ENCODE measurements around the gene AVEN.
"Not testable (repeated sequence)": the region's sequence is repeated elsewhere in the genome, so short reads cannot be mapped to it uniquely, and the experiment has no call there.

The AVEN gene

DNA sequence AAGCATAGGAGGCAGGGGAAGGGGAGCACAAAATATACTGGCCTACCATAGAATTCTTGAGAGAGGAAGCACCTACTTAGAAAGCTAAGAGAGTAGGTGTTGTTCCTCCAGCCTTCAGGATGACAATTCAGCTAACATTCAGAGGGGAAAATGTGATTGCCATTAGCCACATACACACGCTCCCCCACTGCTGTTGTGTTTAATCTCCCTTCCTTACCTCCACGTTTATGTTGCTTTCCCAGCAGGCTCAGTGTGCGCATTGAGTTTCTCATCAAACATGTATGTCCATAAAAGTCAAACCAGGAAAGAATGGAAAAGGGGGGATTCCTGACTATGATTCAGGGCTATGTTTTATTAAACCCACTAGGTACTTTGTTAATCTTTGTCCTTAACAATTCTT lies 215.9 kb downstream of the AVEN start:
- Histone ChIP-seq H4K20me1 (ENCODE audit: insufficient read depth, low read length, poor library complexity, severe bottlenecking) (no peaks in the 10 kb centered on the region), H3K79me2 (ENCODE audit: insufficient read depth, low read length) (no peaks in the 10 kb centered on the region), H3K27me3 (ENCODE audit: insufficient read depth, low read length, poor library complexity, severe bottlenecking) (no peaks in the 10 kb centered on the region), H3K4me2 (ENCODE audit: low read depth, low read length, poor library complexity, severe bottlenecking) (no peak overlapping the region), H3F3A (ENCODE audit: low read depth) (no peaks in the 10 kb centered on the region), H2AFZ (ENCODE audit: low read length) (no peak overlapping the region), H3K9me3 (ENCODE audit: insufficient read depth, low read depth, low read length) (no peaks in the 10 kb centered on the region), H3K36me3 (ENCODE audit: insufficient read depth, low read length) (no peaks in the 10 kb centered on the region), H3K4me1 (ENCODE audit: insufficient read depth, low read length, poor library complexity, severe bottlenecking) (no peaks in the 10 kb centered on the region), H3K9ac (ENCODE audit: low read depth, low read length, poor library complexity, severe bottlenecking) (no peak overlapping the region), H3K4me3 (ENCODE audit: low read length, poor library complexity, severe bottlenecking) (no peak overlapping the region), H3K9me2 (replicated peaks; ENCODE audit: low read depth, low read length) (no peaks in the 10 kb centered on the region)
- TF ChIP-seq, protein P1, sequence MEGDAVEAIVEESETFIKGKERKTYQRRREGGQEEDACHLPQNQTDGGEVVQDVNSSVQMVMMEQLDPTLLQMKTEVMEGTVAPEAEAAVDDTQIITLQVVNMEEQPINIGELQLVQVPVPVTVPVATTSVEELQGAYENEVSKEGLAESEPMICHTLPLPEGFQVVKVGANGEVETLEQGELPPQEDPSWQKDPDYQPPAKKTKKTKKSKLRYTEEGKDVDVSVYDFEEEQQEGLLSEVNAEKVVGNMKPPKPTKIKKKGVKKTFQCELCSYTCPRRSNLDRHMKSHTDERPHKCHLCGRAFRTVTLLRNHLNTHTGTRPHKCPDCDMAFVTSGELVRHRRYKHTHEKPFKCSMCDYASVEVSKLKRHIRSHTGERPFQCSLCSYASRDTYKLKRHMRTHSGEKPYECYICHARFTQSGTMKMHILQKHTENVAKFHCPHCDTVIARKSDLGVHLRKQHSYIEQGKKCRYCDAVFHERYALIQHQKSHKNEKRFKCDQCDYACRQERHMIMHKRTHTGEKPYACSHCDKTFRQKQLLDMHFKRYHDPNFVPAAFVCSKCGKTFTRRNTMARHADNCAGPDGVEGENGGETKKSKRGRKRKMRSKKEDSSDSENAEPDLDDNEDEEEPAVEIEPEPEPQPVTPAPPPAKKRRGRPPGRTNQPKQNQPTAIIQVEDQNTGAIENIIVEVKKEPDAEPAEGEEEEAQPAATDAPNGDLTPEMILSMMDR (conservative IDR thresholded peaks at IDR 0.05; ENCODE audit: low read length), result no peak
- no peak for TF ChIP-seq EZH2phosphoT487 (IDR thresholded peaks at IDR 0.05; ENCODE audit: borderline replicate concordance)

DNA sequence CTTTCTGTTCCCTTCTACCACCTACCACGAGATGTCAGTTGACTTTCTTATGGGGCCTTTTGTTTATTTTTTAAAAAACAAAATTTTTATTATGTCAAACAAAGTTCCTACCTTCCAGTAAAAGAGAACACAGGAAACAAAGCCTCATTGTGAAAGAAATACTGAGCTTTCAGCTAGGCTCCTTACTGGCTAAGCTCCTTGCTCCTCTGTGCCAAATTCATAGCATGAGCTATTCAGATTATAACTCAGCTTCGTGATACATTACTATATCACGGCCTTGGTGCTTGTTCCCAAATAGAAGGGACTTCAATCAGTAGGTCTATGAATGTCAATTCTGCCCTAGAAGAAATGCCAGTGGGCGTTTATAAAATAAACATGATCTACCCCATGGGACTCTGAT lies 216.5 kb downstream of the AVEN start:
- Histone ChIP-seq H3K4me1 (ENCODE audit: insufficient read depth, low read length, poor library complexity, severe bottlenecking) (no peaks in the 10 kb centered on the region), H3F3A (ENCODE audit: low read depth) (no peaks in the 10 kb centered on the region), H2AFZ (ENCODE audit: low read length) (no peak overlapping the region), H3K79me2 (ENCODE audit: insufficient read depth, low read length) (no peaks in the 10 kb centered on the region), H3K27me3 (ENCODE audit: insufficient read depth, low read length, poor library complexity, severe bottlenecking) (no peaks in the 10 kb centered on the region), H4K20me1 (ENCODE audit: insufficient read depth, low read length, poor library complexity, severe bottlenecking) (no peaks in the 10 kb centered on the region), H3K9me2 (replicated peaks; ENCODE audit: low read depth, low read length) (no peaks in the 10 kb centered on the region), H3K9ac (ENCODE audit: low read depth, low read length, poor library complexity, severe bottlenecking) (no peak overlapping the region), H3K9me3 (ENCODE audit: insufficient read depth, low read depth, low read length) (no peaks in the 10 kb centered on the region), H3K4me2 (ENCODE audit: low read depth, low read length, poor library complexity, severe bottlenecking) (no peak overlapping the region), H3K36me3 (ENCODE audit: insufficient read depth, low read length) (no peaks in the 10 kb centered on the region), H3K4me3 (ENCODE audit: low read length, poor library complexity, severe bottlenecking) (no peak overlapping the region)
- TF ChIP-seq, protein P1 (conservative IDR thresholded peaks at IDR 0.05; ENCODE audit: low read length), result no peak
- TF ChIP-seq EZH2phosphoT487 (IDR thresholded peaks at IDR 0.05; ENCODE audit: borderline replicate concordance), result no peak

DNA sequence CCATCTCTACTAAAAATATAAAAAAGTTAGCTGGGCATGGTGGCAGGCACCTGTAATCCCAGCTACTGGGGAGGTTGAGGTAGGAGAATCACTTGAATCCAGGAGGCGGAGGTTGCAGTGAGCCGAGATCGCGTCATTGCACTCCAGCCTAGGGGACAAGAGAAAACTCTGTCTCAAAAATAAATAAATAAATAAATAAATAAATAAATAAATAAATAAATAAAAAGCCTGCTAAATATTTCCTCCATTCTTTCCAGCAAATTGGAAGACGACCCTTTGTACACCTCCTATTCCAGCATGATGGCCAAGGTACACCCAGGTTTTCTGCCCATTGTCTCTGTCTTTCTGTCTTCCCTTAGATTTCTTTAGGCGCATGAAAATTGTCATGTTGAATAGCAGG lies 219.5 kb downstream of the AVEN start:
- not testable (repeated sequence) for H3F3A ChIP-seq (ENCODE audit: low read depth); H3K27me3 ChIP-seq (ENCODE audit: insufficient read depth, low read length, poor library complexity, severe bottlenecking); H3K79me2 ChIP-seq (ENCODE audit: insufficient read depth, low read length); H3K4me2 ChIP-seq (ENCODE audit: low read depth, low read length, poor library complexity, severe bottlenecking); H3K9me2 ChIP-seq (replicated peaks; ENCODE audit: low read depth, low read length); H3K9me3 ChIP-seq (ENCODE audit: insufficient read depth, low read depth, low read length); H2AFZ ChIP-seq (ENCODE audit: low read length); H3K9ac ChIP-seq (ENCODE audit: low read depth, low read length, poor library complexity, severe bottlenecking); H3K4me3 ChIP-seq (ENCODE audit: low read length, poor library complexity, severe bottlenecking); H3K4me1 ChIP-seq (ENCODE audit: insufficient read depth, low read length, poor library complexity, severe bottlenecking); H3K36me3 ChIP-seq (ENCODE audit: insufficient read depth, low read length); H4K20me1 ChIP-seq (ENCODE audit: insufficient read depth, low read length, poor library complexity, severe bottlenecking)
